CD4-positive, alpha-beta T cell treated with Interleukin-21 for 1 hour (primary cell): Measurements from ENCODE around the gene GOSR2.
"Not testable (repeated sequence)": the region's sequence is repeated elsewhere in the genome, so short reads cannot be mapped to it uniquely, and the experiment has no call there.

Source experiments
- DNase-seq: peaks from one replicate; pipeline ENCODE4 v3.0.0-alpha.2; 2020

GOSR2 gene

DNA sequence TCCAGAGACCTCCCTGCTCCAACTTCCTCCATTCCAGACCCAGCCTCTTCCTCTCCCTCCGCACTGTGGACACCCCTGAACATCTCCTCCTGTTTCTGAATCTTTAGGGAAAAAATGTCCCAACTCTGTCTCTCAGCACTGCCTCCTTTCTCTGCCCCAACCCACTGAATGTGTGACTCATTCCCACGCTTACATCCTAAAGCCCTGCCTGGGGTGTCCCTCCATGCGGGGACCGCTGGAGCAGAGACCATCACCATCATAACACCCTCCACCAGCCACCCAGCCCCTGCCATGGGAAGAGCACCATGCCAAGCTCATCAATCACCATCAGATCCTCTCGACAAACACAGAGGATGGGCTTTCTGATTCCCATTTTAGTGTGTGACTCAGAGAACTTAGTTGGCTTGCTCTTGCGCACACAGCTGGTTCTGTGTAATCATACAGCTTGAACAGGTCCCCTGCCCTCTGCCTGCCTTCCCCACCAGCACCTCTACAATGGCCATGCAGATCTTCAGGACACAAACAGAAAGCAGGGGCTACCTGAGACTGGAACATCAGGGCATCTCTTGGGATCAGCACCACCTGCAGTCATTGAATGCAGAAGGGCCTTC, 45.4 kb downstream of the GOSR2 start:
- no peak for DNase-seq

DNA sequence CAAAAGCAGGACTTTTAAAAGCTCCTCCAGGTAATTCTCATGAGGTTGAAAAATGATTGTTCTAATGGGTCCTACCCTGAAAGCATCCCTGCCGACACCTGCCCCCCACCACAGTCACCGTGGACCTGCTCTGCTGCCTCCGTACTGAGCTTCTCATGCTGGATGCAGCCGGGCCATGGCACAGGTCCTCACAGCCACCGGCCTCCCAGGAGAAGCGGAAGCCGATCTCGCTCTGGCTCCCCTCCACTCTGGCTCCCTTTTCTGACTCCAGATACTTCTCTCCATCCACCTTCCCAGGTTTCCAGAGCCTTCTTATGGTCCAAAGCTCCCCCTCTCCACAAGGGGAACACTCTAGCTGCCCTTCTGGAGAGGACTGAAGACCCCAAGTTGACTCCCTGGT, 45.9 kb downstream of the GOSR2 start:
- DNase-seq: no peak

DNA sequence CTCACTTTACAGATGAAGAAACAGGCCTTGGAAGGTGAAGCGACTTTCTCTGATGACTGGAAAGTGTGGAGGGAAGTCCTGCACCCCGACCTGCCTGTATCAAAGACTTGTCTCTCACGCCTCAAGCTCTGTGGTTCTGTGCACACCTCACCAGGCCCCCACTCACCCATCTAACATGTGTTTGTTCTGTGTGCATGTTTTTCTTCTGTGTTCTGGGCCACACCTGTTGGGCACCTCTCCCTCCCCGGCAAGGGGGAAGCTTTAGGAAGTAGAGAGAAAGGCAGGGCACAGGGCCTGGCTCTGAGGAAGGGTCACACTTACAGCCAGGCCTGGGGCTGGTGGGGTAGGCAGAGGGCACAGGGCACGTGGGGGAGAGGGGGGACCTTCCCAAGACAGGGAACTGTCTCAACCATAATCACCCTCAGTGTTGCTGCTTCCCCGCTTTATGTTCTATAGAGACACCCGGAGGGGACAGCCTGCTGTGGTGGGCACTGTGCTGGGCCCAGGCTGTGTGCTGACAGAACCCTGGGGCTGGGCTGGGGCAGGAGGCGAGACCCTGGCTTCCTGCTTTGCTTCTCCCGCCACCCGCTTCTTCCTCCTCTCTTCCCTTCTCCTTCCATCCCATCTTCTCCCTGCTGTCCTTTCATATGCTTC, 48.8 kb downstream of the GOSR2 start:
- no peak for DNase-seq

DNA sequence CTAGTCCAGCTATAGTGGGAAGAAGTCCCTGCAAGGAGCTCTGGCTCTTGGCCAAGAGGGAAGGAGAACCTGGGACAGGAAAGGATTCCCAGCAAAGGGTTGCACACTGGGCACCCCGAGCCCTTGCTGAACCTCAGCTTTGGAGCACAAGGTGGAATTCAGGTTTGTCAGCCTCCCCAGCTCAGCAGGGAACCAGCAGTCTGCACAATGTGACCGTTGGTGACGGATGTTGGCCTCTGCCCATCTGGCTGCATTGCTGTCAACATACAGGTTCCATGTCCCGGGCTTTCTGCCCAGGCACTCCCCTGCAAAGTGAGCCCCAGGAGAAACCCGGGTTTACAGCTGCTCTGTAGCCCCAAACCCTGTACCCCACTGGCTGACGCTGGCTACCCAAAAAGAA, 49.4 kb downstream of the GOSR2 start:
- DNase-seq: no peak

- DNase-seq: no peak
Measured at GRCh38 chr17:46974086-46974485, 51.1 kb downstream of the GOSR2 start.

DNA sequence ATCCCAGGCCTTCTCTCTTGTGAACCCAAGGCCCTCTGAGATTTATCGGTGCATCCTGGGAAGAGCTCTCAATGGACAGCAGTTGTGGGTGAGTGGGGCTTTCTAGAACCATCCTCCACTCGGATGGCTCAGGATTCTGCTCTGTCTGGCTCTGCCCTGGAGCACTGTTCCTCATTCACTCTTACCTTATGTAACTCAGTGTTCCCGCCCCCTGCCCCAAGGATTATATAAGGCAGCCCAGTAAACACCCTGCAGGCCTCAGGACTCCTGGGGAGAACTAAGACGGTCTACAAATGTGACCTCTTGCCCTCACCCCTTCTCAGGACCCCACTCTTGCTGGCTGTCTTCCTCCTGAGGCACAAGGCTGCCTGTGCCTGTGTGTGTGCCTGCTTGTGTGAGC, 52.3 kb downstream of the GOSR2 start:
- DNase-seq: no peak

GRCh38 chr17:46976626-46977270, 53.8 kb downstream of the GOSR2 start:
- no peak for DNase-seq

GRCh38 chr17:46977348-46977747, 54.4 kb downstream of the GOSR2 start:
- no peak for DNase-seq

GRCh38 chr17:46977750-46978488, 55.0 kb downstream of the GOSR2 start:
- no peak for DNase-seq

DNA sequence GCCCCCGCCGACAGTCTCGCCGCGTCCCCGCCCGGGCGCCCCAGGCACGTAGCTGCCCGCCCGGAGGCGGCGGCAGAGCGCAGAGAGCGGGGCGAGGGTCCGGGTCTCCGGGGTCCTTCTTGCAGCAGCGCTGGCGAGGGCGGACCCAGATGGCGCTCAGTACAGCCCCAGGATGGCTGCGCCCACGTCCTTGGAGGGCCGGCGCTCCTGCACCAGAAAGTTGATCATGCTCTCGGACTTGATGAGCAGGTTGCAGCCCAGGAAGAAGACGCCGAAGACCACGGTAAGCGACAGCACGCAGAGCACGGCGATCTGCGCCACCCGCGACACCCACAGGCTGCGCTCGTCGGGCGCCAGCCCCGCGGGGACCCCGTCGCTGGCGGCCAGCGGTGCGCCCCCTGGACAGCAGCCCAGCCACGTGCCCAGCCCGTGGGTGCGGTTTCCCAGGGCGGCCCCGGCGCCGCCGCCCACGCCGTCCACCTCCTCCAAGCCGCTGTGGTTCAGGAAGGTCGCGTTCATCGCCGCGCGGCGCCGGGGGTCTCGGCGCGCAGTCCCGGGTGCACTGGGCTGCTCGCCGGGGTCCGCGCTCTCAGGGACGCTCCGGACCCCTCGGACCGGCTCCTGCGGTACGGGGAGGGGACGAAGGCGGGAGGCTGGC, 55.7 kb downstream of the GOSR2 start:
- DNase-seq: no peak

DNA sequence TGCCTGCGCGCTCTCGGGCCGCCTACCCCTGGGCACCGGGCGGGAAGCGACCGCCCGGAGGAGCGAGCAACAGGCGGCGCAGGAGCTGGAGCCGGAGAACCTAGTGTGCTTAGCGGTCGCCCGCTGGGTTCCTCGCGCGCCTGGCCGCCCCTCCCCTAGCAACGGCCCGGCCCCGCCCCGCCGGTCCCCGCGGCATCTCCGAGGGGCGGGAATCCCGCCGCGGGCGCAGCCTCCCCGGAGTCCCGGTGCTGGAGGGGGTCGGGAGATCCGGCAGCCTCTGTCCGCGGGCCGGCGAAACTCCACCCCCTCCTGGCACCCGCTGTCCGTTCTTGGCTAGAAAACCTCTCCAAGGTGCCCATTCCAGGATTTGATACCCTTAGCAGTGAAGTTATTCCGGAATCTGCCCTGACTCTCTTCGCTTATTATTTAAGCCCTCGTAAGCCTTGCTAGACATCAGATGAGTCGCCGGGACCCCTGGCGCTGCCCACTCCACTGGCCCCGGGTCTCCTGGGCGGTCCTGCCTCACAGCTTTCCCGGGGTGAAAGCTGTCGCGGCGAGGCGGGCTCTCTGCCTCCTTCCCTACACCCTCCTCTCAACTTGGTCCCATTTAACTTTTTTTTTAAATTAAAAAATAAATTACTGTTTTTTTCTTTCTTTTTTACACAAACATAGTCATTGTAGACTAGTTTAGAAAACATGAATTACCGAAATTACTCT, 56.3 kb downstream of the GOSR2 start, which contains the start of gene RPRML:
Gene RPRML (minus strand): TSS at position 107 of the 717 bp plus-strand sequence. CDS start 246 bp downstream, outside the sequence.
- peak; percentile 3 for DNase-seq

DNA sequence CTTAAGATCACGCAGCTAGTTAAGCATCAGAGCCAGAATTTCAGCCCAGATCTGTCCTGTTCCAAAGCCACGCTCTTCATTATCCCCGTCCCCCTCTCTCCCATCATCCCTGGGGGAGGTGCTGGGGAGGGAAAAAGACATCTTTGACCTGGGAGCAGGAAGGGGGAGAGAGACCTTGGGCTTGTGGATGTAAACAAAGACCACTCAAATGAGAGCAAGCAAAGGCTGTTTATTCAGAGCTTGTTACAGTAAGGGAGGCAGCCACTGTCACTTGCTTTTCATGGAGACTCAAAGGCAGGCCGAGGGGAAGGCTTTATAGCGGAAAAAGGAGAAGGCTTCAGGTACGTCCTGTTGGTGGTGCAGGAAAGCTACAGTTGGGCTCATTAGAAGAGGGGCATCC, 59.6 kb downstream of the GOSR2 start:
- DNase-seq: no peak

DNA sequence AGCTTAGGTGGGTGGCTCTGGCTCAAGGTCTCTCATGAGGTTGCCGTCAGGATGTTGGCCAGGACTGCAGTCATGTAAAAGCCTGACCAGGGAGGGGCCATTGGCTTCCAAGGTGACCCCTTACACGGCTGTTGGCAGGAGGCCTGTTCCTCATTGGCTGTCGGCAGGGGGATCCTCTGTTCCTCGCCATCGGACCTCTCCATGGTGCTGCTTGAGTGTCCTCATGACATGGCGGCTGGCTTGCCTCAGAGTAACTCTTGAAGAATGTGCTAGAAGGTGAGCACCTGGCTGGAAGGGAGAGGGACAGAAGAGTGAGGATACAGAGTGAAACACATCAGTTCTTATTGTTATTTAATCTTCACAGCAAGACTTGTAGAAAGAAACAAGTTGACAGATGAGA, 60.8 kb downstream of the GOSR2 start:
- DNase-seq: no peak

GRCh38 chr17:46984341-46984740, 61.4 kb downstream of the GOSR2 start:
- DNase-seq: no peak

DNA sequence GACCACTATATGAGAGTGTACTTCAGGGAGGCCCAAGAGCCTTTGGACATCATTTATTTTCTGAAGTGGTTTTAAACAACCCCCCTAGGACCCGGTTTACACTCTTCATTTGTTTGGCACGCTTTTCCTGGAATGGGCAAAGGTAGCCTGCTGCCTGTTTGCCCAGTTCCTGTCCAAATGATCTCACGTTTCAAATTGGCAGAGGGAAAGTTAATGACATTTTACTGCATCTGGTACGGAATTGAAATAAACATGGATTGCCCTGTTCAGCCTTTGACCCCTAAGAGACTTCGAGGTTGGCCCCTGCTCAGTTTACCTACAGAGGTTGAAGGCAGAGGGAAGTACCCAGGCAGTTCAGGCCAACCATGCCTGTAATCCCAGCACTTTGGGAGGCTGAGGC, 61.9 kb downstream of the GOSR2 start:
- no peak for DNase-seq

- DNase-seq: no peak
Measured at GRCh38 chr17:46986366-46986765, 63.4 kb downstream of the GOSR2 start.

GRCh38 chr17:46987927-46988326, 65.0 kb downstream of the GOSR2 start:
- DNase-seq: not testable (repeated sequence)

- no peak for DNase-seq
Measured at GRCh38 chr17:46989637-46990431, 66.9 kb downstream of the GOSR2 start.

GRCh38 chr17:46991617-46992016, 68.7 kb downstream of the GOSR2 start:
- no peak for DNase-seq
